Hepatocyte (in vitro differentiated cells): ENCODE measurements around the gene PRKCI.

Source experiments
- EZH2phosphoT487 ChIP-seq: fragments of 200-600 bp; sonication (generic); IDR thresholded peaks from one replicate; pipeline ENCODE4 v1.6.1; 2018; ENCODE audit warnings: antibody characterized with exemption, mild to moderate bottlenecking, low read depth, moderate library complexity; ENCODE audit not compliant: unreplicated experiment, severe bottlenecking
- TF ChIP-seq, protein P1 (sequence below): fragments of 200-600 bp; sonication (generic); IDR thresholded peaks from 2 replicates; pipeline ENCODE4 v1.5.1; 2016; ENCODE audit warnings: antibody characterized with exemption, mild to moderate bottlenecking; ENCODE audit not compliant: poor library complexity

- TF ChIP-seq EZH2phosphoT487 = no peak
- TF ChIP-seq, protein P1, sequence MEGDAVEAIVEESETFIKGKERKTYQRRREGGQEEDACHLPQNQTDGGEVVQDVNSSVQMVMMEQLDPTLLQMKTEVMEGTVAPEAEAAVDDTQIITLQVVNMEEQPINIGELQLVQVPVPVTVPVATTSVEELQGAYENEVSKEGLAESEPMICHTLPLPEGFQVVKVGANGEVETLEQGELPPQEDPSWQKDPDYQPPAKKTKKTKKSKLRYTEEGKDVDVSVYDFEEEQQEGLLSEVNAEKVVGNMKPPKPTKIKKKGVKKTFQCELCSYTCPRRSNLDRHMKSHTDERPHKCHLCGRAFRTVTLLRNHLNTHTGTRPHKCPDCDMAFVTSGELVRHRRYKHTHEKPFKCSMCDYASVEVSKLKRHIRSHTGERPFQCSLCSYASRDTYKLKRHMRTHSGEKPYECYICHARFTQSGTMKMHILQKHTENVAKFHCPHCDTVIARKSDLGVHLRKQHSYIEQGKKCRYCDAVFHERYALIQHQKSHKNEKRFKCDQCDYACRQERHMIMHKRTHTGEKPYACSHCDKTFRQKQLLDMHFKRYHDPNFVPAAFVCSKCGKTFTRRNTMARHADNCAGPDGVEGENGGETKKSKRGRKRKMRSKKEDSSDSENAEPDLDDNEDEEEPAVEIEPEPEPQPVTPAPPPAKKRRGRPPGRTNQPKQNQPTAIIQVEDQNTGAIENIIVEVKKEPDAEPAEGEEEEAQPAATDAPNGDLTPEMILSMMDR = no peak
Observed at GRCh38 chr3:170330366-170330765, 108.1 kb downstream of the PRKCI start.
